DOHH2 (cell line): ENCODE data around the gene NCKAP1.

Source experiments
- H3F3A ChIP-seq: fragments of 200-600 bp; sonication (generic), shearing (Covaris generic); 2 replicates; pipeline ENCODE4 v1.6.0; 2016; ENCODE audit warnings: antibody characterized with exemption, mild to moderate bottlenecking; ENCODE audit not compliant: control insufficient read depth, insufficient read depth
- H3K27ac ChIP-seq: fragments of 200-600 bp; sonication (generic); 2 replicates; pipeline ENCODE4 v1.5.1; 2014; ENCODE audit warnings: low read depth, mild to moderate bottlenecking, low read length, moderate library complexity
- H3K27me3 ChIP-seq: fragments of 200-600 bp; sonication (generic); 2 replicates; pipeline ENCODE4 v1.6.1; 2014; ENCODE audit warnings: mild to moderate bottlenecking, low read length, mixed read lengths; ENCODE audit not compliant: control insufficient read depth
- H3K36me3 ChIP-seq: fragments of 200-600 bp; sonication (generic); 2 replicates; pipeline ENCODE4 v1.6.1; 2014; ENCODE audit warnings: mild to moderate bottlenecking, low read length, moderate library complexity, mixed read lengths; ENCODE audit not compliant: control insufficient read depth
- H3K4me1 ChIP-seq: fragments of 200-600 bp; sonication (generic); 2 replicates; pipeline ENCODE4 v1.6.1; 2014; ENCODE audit warnings: mild to moderate bottlenecking, low read length, mixed read lengths; ENCODE audit not compliant: control insufficient read depth
- H3K4me2 ChIP-seq: fragments of 200-600 bp; sonication (generic); 2 replicates; pipeline ENCODE4 v1.6.0; 2014; ENCODE audit warnings: mild to moderate bottlenecking, low read length, moderate library complexity
- H3K4me3 ChIP-seq: fragments of 200-600 bp; sonication (generic); 2 replicates; pipeline ENCODE4 v1.5.1; 2014; ENCODE audit warnings: mild to moderate bottlenecking, low read length, mixed read lengths
- H3K79me2 ChIP-seq: fragments of 200-600 bp; sonication (generic); 2 replicates; pipeline ENCODE4 v1.6.1; 2014; ENCODE audit warnings: mild to moderate bottlenecking, low read length, mixed read lengths; ENCODE audit not compliant: control insufficient read depth
- H3K9me2 ChIP-seq: fragments of 200-600 bp; sonication (generic); replicated peaks from 2 replicates; pipeline ENCODE4 v1.6.1; 2014; ENCODE audit warnings: mild to moderate bottlenecking, low read length, mixed read lengths; ENCODE audit not compliant: control insufficient read depth
- H3K9me3 ChIP-seq: fragments of 200-600 bp; sonication (generic); 2 replicates; pipeline ENCODE4 v1.6.1; 2014; ENCODE audit warnings: antibody characterized with exemption, low read length, mixed read lengths; ENCODE audit not compliant: control insufficient read depth, insufficient read depth
- H4K20me1 ChIP-seq: fragments of 200-600 bp; sonication (generic); 2 replicates; pipeline ENCODE4 v1.6.0; 2014; ENCODE audit warnings: low read depth, mild to moderate bottlenecking, antibody characterized with exemption, low read length, moderate library complexity; ENCODE audit not compliant: control insufficient read depth, insufficient read depth
- EZH2phosphoT487 ChIP-seq: fragments of 200-600 bp; sonication (generic); IDR thresholded peaks from 2 replicates; pipeline ENCODE4 v1.6.1; 2017; ENCODE audit warnings: borderline replicate concordance, mild to moderate bottlenecking, antibody characterized with exemption, low read length, moderate library complexity, mixed read lengths
- TF ChIP-seq, protein P1 (sequence below): fragments of 200-600 bp; sonication (generic); IDR thresholded peaks from one replicate; pipeline ENCODE4 v1.5.1; 2014; ENCODE audit warnings: antibody characterized with exemption, mild to moderate bottlenecking, low read depth, low read length; ENCODE audit not compliant: poor library complexity, severe bottlenecking

NCKAP1 gene, protein sequence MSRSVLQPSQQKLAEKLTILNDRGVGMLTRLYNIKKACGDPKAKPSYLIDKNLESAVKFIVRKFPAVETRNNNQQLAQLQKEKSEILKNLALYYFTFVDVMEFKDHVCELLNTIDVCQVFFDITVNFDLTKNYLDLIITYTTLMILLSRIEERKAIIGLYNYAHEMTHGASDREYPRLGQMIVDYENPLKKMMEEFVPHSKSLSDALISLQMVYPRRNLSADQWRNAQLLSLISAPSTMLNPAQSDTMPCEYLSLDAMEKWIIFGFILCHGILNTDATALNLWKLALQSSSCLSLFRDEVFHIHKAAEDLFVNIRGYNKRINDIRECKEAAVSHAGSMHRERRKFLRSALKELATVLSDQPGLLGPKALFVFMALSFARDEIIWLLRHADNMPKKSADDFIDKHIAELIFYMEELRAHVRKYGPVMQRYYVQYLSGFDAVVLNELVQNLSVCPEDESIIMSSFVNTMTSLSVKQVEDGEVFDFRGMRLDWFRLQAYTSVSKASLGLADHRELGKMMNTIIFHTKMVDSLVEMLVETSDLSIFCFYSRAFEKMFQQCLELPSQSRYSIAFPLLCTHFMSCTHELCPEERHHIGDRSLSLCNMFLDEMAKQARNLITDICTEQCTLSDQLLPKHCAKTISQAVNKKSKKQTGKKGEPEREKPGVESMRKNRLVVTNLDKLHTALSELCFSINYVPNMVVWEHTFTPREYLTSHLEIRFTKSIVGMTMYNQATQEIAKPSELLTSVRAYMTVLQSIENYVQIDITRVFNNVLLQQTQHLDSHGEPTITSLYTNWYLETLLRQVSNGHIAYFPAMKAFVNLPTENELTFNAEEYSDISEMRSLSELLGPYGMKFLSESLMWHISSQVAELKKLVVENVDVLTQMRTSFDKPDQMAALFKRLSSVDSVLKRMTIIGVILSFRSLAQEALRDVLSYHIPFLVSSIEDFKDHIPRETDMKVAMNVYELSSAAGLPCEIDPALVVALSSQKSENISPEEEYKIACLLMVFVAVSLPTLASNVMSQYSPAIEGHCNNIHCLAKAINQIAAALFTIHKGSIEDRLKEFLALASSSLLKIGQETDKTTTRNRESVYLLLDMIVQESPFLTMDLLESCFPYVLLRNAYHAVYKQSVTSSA

DNA sequence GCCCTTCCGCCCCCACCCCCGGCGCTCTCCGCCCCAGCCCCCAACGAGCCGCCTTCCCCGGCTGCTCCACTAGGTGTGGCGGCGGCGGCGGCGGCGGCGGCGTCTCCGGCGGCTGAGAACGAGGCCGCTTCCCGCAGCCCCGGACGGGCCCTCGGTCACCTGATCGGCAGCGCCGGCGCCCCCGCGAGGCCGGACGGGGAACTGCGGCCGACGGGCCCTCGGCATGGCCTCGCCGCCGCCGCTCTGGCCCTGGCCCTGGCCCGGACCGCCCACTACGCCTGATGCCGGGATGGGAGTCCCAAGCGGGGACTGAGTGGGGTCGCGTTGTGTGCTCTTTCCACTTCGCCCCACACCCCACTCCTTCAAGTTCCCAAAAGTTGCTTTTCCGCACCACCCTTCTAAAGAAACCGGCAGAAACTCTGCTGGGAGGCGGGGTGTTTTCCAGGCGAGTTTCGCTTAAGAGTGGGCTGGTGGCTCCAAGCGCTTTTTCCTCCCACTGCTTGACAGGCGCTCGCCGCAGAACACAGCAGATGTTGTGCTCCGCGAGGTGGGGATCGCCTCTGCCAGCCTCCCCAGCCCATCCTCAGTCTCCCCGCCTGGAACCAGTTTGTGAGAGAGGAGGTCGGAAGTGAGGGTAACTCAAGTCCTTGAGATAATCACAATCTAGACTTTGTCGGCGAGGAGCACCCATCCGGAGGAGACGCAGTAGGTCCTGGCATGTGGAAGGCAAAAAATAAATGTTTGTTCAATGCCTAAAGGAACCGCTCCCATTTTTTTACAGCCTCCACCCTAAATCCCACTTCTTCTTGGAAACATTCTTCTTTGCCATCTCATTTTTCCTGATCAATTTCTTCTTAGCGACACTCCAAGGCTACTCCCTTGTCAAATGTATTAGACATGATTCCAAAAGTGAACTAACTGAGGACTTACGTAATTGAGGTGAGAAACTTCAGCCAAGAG, at the start of gene NCKAP1:
Gene NCKAP1 (minus strand): TSS at position 117 of the 960 bp plus-strand sequence. CDS start 358 bp downstream, outside the sequence.
- H3K36me3 ChIP-seq: no peaks in the 10 kb centered on the region
- H4K20me1 ChIP-seq: peaks cover 3% of the 10 kb centered on the region; the same call in 1 of the 2 replicates
- no peak within 1 kb of the TSS for H3K27ac ChIP-seq
- H3K9me2 ChIP-seq: no peaks in the 10 kb centered on the region
- TF ChIP-seq, protein P1, sequence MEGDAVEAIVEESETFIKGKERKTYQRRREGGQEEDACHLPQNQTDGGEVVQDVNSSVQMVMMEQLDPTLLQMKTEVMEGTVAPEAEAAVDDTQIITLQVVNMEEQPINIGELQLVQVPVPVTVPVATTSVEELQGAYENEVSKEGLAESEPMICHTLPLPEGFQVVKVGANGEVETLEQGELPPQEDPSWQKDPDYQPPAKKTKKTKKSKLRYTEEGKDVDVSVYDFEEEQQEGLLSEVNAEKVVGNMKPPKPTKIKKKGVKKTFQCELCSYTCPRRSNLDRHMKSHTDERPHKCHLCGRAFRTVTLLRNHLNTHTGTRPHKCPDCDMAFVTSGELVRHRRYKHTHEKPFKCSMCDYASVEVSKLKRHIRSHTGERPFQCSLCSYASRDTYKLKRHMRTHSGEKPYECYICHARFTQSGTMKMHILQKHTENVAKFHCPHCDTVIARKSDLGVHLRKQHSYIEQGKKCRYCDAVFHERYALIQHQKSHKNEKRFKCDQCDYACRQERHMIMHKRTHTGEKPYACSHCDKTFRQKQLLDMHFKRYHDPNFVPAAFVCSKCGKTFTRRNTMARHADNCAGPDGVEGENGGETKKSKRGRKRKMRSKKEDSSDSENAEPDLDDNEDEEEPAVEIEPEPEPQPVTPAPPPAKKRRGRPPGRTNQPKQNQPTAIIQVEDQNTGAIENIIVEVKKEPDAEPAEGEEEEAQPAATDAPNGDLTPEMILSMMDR: peak; percentile 63
- 0 out of 2 replicates have a peak, but pooled peaks have one; percentile 44 for TF ChIP-seq EZH2phosphoT487
- H3K79me2 ChIP-seq: no peaks in the 10 kb centered on the region
- peak within 1 kb of the TSS; percentile 72 for H3K4me3 ChIP-seq
- H3K4me1 ChIP-seq: peaks cover 35% of the 10 kb centered on the region
- peak within 1 kb of the TSS; percentile 82 for H3K4me2 ChIP-seq
- H3K27me3 ChIP-seq: peaks cover 53% of the 10 kb centered on the region
- H3K9me3 ChIP-seq: no peaks in the 10 kb centered on the region
- H3F3A ChIP-seq: peaks cover 18% of the 10 kb centered on the region

DNA sequence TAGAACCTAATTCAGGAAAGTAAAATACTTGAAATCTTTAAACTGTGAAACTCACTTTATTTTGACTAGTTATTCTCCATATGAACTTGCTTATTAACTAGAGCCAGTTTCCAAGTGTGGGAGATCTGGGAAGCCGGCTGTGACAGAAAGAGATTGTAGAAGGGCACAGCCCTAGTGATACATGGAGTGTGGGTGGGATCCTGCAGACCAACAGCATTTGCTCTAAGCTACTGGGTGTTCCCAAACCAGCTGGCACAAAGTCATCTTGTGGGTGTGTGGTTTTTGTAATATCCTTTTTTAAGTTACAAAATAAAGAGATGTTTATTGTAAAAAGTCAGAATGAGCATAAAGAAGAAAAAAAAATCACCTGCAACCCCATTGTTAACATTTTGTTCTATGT, 43.7 kb upstream of the NCKAP1 start:
- Histone ChIP-seq H3K9me2 (no peaks in the 10 kb centered on the region), H3K4me1 (peaks cover 18% of the 10 kb centered on the region), H3K27me3 (no peaks in the 10 kb centered on the region), H3K36me3 (no peaks in the 10 kb centered on the region), H3K79me2 (peaks cover 4% of the 10 kb centered on the region; the same call in 1 of the 2 replicates), H3K27ac (no peak overlapping the region), H3K4me2 (no peak overlapping the region), H3K9me3 (no peaks in the 10 kb centered on the region), H4K20me1 (no peaks in the 10 kb centered on the region), H3K4me3 (no peak overlapping the region), H3F3A (no peaks in the 10 kb centered on the region; the same call in 1 of the 2 replicates)
- TF ChIP-seq, protein P1: no peak
- TF ChIP-seq EZH2phosphoT487: no peak
